OCI-LY3 (cell line): ENCODE measurements around the gene CIAO3.

ENCODE experiments used
- EZH2phosphoT487 ChIP-seq: fragments of 200-600 bp; shearing (Covaris generic); IDR thresholded peaks from 2 replicates; pipeline ENCODE4 v1.6.1; 2018; ENCODE audit warnings: antibody characterized with exemption, mixed run types, low read depth
- TF ChIP-seq, protein P1 (sequence below): fragments of 200-600, 300-600 bp; sonication (generic); IDR thresholded peaks from 2 replicates; pipeline ENCODE4 v1.5.1; 2014; ENCODE audit warnings: antibody characterized with exemption, low read length, low read depth

DNA sequence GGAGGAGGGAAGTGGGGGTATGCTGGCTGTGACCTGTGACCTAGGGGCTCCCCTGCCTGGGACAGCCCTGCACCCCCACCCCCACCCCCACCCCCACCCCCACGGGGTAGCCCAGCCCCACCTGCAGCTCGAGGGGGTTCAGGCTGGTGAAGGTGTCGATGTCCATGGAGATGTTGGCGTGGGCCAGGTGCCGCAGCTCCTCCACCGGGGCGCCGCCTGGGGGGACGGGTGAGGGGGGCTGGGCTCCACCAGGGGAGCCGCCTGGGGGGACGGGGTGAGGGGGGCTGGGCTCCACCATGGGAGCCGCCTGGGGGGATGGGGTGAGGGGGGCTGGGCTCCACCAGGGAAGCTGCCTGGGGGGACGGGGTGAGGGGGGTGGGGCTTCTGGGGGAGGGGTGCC, 29.6 kb upstream of the CIAO3 start:
- TF ChIP-seq, protein P1, sequence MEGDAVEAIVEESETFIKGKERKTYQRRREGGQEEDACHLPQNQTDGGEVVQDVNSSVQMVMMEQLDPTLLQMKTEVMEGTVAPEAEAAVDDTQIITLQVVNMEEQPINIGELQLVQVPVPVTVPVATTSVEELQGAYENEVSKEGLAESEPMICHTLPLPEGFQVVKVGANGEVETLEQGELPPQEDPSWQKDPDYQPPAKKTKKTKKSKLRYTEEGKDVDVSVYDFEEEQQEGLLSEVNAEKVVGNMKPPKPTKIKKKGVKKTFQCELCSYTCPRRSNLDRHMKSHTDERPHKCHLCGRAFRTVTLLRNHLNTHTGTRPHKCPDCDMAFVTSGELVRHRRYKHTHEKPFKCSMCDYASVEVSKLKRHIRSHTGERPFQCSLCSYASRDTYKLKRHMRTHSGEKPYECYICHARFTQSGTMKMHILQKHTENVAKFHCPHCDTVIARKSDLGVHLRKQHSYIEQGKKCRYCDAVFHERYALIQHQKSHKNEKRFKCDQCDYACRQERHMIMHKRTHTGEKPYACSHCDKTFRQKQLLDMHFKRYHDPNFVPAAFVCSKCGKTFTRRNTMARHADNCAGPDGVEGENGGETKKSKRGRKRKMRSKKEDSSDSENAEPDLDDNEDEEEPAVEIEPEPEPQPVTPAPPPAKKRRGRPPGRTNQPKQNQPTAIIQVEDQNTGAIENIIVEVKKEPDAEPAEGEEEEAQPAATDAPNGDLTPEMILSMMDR = no peak
- TF ChIP-seq EZH2phosphoT487 = no peak
